H1 (cell line): ENCODE data around the gene SEMA3D. TPM values are rescaled to one million over a fixed set of nuclear protein-coding genes. Genes with fewer than 3 reads are reported as not detected.

ENCODE experiments used
- CTCF ChIA-PET: fragments of 300-600 bp; sonication (Branson Sonifier 250); formaldehyde crosslinking; loops from one replicate; lab custom pipeline; 2021; ENCODE audit not compliant: partially characterized antibody; lab: Charles Lee
- POLR2A ChIA-PET: fragments of 300-600 bp; sonication (Branson Sonifier 250); formaldehyde crosslinking; loops from one replicate; lab custom pipeline; 2021; ENCODE audit warnings: inconsistent platforms; ENCODE audit not compliant: partially characterized antibody; lab: Charles Lee
- DNase-seq, 2 experiments: peaks; one replicate each; pipeline versions ENCODE4 v3.0.0 to v3.0.0-alpha.2; 2010 to 2022; ENCODE audit warnings: low spot score in 2 of 2, low read depth in 1 of 2, mixed read lengths in 1 of 2
- FAIRE-seq: peaks from 2 replicates; lab custom pipeline; 2011; peaks lifted over from hg19 to GRCh38; lab: Jason Lieb, UNC
- H2AFZ ChIP-seq: 2 replicates; pipeline ENCODE4 v1.8.1; 2012; ENCODE audit warnings: low read length, inconsistent platforms
- H2AK5ac ChIP-seq: 2 replicates; pipeline ENCODE4 v1.6.1; 2013; ENCODE audit warnings: low read depth, low read length
- H2BK120ac ChIP-seq: replicated peaks from 2 replicates; pipeline ENCODE3; 2013; ENCODE audit warnings: low read depth, low read length, inconsistent platforms
- H2BK12ac ChIP-seq: 2 replicates; pipeline ENCODE4 v1.6.1; 2013; ENCODE audit warnings: low read depth, low read length
- H2BK15ac ChIP-seq: 2 replicates; pipeline ENCODE4 v1.6.1; 2013; ENCODE audit warnings: low read length
- H2BK20ac ChIP-seq: 2 replicates; pipeline ENCODE4 v1.6.1; 2013; ENCODE audit warnings: low read length
- H2BK5ac ChIP-seq: 2 replicates; pipeline ENCODE4 v1.6.1; 2013; ENCODE audit warnings: low read depth, low read length
- H3K14ac ChIP-seq: 2 replicates; pipeline ENCODE4 v1.6.1; 2013; ENCODE audit warnings: inconsistent platforms; ENCODE audit not compliant: insufficient read length
- H3K18ac ChIP-seq: 2 replicates; pipeline ENCODE4 v1.6.1; 2013; ENCODE audit warnings: low read length; ENCODE audit errors: extremely low read depth
- H3K23ac ChIP-seq: 2 replicates; pipeline ENCODE4 v1.6.1; 2013; ENCODE audit warnings: inconsistent platforms; ENCODE audit not compliant: insufficient read length
- H3K23me2 ChIP-seq: 2 replicates; pipeline ENCODE4 v1.6.1; 2013; ENCODE audit warnings: low read depth, low read length
- H3K27ac ChIP-seq: 2 replicates; pipeline ENCODE4 v1.6.1; 2011; ENCODE audit warnings: low read depth, low read length, inconsistent platforms
- H3K27me3 ChIP-seq, 4 experiments: replicated peaks in 1 of 4; 1 replicate in 1 of 4; 2 replicates in 3 of 4; pipeline versions ENCODE4 v1.6.1 to v1.8.1; 2011 to 2013; ENCODE audit warnings: low read length in 3 of 4, mild to moderate bottlenecking in 3 of 4, inconsistent platforms in 2 of 4, mixed read lengths in 2 of 4, moderate library complexity in 1 of 4; ENCODE audit not compliant: control insufficient read depth in 3 of 4, insufficient read depth in 3 of 4; ENCODE audit errors: extremely low read depth in 1 of 4
- H3K36me3 ChIP-seq, 4 experiments: 2 replicates each; pipeline versions ENCODE4 v1.6.1 to v1.8.1; 2011 to 2013; ENCODE audit warnings: mild to moderate bottlenecking in 4 of 4, low read length in 3 of 4, moderate library complexity in 2 of 4, control low read depth in 1 of 4, inconsistent platforms in 1 of 4; ENCODE audit not compliant: insufficient read depth in 4 of 4, control insufficient read depth in 2 of 4
- H3K4ac ChIP-seq: replicated peaks from 2 replicates; pipeline ENCODE3; 2013; ENCODE audit warnings: low read length, low read depth, mixed read lengths, inconsistent platforms; ENCODE audit not compliant: insufficient read length
- H3K4me1 ChIP-seq, 4 experiments: replicated peaks in 1 of 4; 1 replicate in 1 of 4; 2 replicates in 3 of 4; pipeline versions ENCODE4 v1.6.1 to v1.8.1; 2011 to 2013; ENCODE audit warnings: low read length in 3 of 4, inconsistent platforms in 2 of 4, mixed read lengths in 1 of 4; ENCODE audit not compliant: insufficient read depth in 4 of 4, control insufficient read depth in 3 of 4
- H3K4me2 ChIP-seq, 2 experiments: 2 replicates each; pipeline versions ENCODE4 v1.6.1 to v1.8.1; 2011 to 2013; ENCODE audit warnings: low read depth in 2 of 2, low read length in 2 of 2, control low read depth in 1 of 2, inconsistent platforms in 1 of 2, mild to moderate bottlenecking in 1 of 2; ENCODE audit not compliant: insufficient read depth in 1 of 2
- H3K4me3 ChIP-seq, 4 experiments: fragments of 200-600, 300-600 bp in 1 of 4; sonication (generic), shearing (Covaris generic), sonication (Bioruptor Twin) in 1 of 4; 2 replicates each; pipeline versions ENCODE4 v1.5.1 to v1.8.1; 2011 to 2016; ENCODE audit warnings: low read length in 4 of 4, low read depth in 3 of 4, control low read depth in 2 of 4, inconsistent platforms in 2 of 4, mild to moderate bottlenecking in 2 of 4, mixed read lengths in 1 of 4, moderate library complexity in 1 of 4; ENCODE audit not compliant: insufficient read depth in 2 of 4; ENCODE audit errors: extremely low read depth in 1 of 4
- H3K56ac ChIP-seq: replicated peaks from 2 replicates; pipeline ENCODE3; 2013; ENCODE audit warnings: low read depth, mild to moderate bottlenecking, mixed read lengths, low read length, inconsistent platforms; ENCODE audit not compliant: insufficient read length
- H3K79me1 ChIP-seq: 2 replicates; pipeline ENCODE4 v1.6.1; 2013; ENCODE audit warnings: low read depth, low read length, control low read depth
- H3K79me2 ChIP-seq, 2 experiments: 2 replicates each; pipeline versions ENCODE4 v1.6.1 to v1.8.1; 2012 to 2013; ENCODE audit warnings: low read length in 2 of 2, mild to moderate bottlenecking in 2 of 2, inconsistent platforms in 1 of 2; ENCODE audit not compliant: insufficient read depth in 2 of 2, control insufficient read depth in 1 of 2
- H3K9ac ChIP-seq, 4 experiments: replicated peaks in 1 of 4; 1 replicate in 1 of 4; 2 replicates in 3 of 4; pipeline versions ENCODE4 v1.6.1 to v1.8.1; 2011 to 2013; ENCODE audit warnings: low read depth in 3 of 4, low read length in 3 of 4, control low read depth in 2 of 4, mild to moderate bottlenecking in 2 of 4, moderate library complexity in 2 of 4, inconsistent platforms in 1 of 4; ENCODE audit errors: extremely low read depth in 1 of 4
- H3K9me3 ChIP-seq, 2 experiments: 2 replicates each; pipeline versions ENCODE4 v1.6.1 to v1.8.1; 2012 to 2013; ENCODE audit warnings: mild to moderate bottlenecking in 2 of 2, moderate library complexity in 2 of 2, control low read depth in 1 of 2, inconsistent platforms in 1 of 2, low read depth in 1 of 2, low read length in 1 of 2, mixed read lengths in 1 of 2; ENCODE audit not compliant: insufficient read depth in 2 of 2
- H4K20me1 ChIP-seq, 2 experiments: replicated peaks in 1 of 2; 2 replicates each; pipeline versions ENCODE3 to v1.8.1; 2011 to 2013; ENCODE audit warnings: inconsistent platforms in 2 of 2, low read length in 2 of 2, mild to moderate bottlenecking in 1 of 2; ENCODE audit not compliant: insufficient read depth in 2 of 2, control insufficient read depth in 1 of 2
- H4K5ac ChIP-seq: 2 replicates; pipeline ENCODE4 v1.6.1; 2013; ENCODE audit warnings: low read length, low read depth, mixed read lengths, inconsistent platforms; ENCODE audit not compliant: insufficient read length
- H4K8ac ChIP-seq: 2 replicates; pipeline ENCODE4 v1.8.0; 2013; ENCODE audit warnings: mild to moderate bottlenecking, moderate library complexity, low read length, inconsistent platforms; ENCODE audit not compliant: insufficient read depth; ENCODE audit errors: extremely low read depth
- H4K91ac ChIP-seq: replicated peaks from 2 replicates; pipeline ENCODE3; 2013; ENCODE audit warnings: low read length, mixed read lengths, inconsistent platforms; ENCODE audit not compliant: insufficient read length
- RFX5 ChIP-seq: IDR thresholded peaks from 2 replicates; pipeline ENCODE4 v1.6.1; 2011; ENCODE audit warnings: low read depth, low read length, improper control_type of control experiment, borderline replicate concordance
- TAF1 ChIP-seq: IDR thresholded peaks from 2 replicates; pipeline ENCODE4 v1.6.1; 2011; ENCODE audit warnings: mild to moderate bottlenecking, low read depth, low read length
- WGBS, 2 experiments: shearing (Covaris generic) in 1 of 2; methylation state at CpG; one replicate each; pipeline versions ENCODE4 v1.1.6 to v1.1.7; 2013 to 2015; ENCODE audit warnings: low lambda C conversion rate in 2 of 2, mixed read lengths in 2 of 2, inconsistent platforms in 1 of 2, low coverage in 1 of 2, missing lambda C conversion rate in 1 of 2; ENCODE audit not compliant: insufficient replicate concordance in 2 of 2, insufficient coverage in 1 of 2, insufficient read length in 1 of 2; ENCODE audit errors: extremely low coverage in 1 of 2, missing lambda C conversion rate in 1 of 2; 5-methylcytosine and 5-hydroxymethylcytosine counted together
- polyA plus RNA-seq, 7 experiments: library from polyadenylated mRNA; depleted of rRNA in 3 of 7; stranded (reverse) in 5 of 7; unstranded in 2 of 7; fragments of >200 nt in 5 of 7; fragments of 200-250 nt in 2 of 7; gene quantifications; 1 replicate in 5 of 7; 2 replicates in 1 of 7; 4 replicates in 1 of 7; pipeline versions ENCODE4 v1.2.1 to v1.2.3, GENCODE V29; 2011 to 2013; ENCODE audit warnings: missing spikeins in 2 of 7, mixed read lengths in 2 of 7
- total RNA-seq: library from RNA; stranded (reverse); fragmentation: NEBNext Ultra II Directional; extraction: Animal tissue kit (Norgen Biotek cat#: 25700); gene quantifications from 2 replicates; pipeline ENCODE4 v1.2.1, GENCODE V29; 2021

Gene SEMA3D
- total and polyA plus RNA-seq, 2 of the 8 experiments (the other 6 are each of a cell fraction or from before 2014, with no cell fraction given): 1.6 to 3.5 TPM

- Histone ChIP-seq H2AK5ac (no peak overlapping the region), H2BK12ac (no peak overlapping the region), H4K20me1 (no peaks in the 10 kb centered on the region), H4K8ac (no peak overlapping the region), H3K4ac (no peak overlapping the region), H3K4me1 (peaks cover 0 to 10% (median 0%) of the 10 kb centered on the region in 4 experiments; a peak in 1 of 7 replicates), H4K5ac (no peak overlapping the region), H3K23ac (no peak overlapping the region), H2AFZ (no peak overlapping the region), H3K56ac (no peak overlapping the region), H4K91ac (no peak overlapping the region), H2BK15ac (no peak overlapping the region), H3K14ac (no peak overlapping the region), H3K4me2 (no peak overlapping the region), H3K79me1 (no peaks in the 10 kb centered on the region), H3K18ac (no peak overlapping the region), H2BK5ac (no peak overlapping the region), H3K9ac (no peak overlapping the region), H3K27me3 (no peaks in the 10 kb centered on the region), H2BK120ac (no peak overlapping the region), H3K23me2 (no peaks in the 10 kb centered on the region), H3K4me3 (no peak overlapping the region), H3K27ac (no peak overlapping the region), H3K9me3 (no peaks in the 10 kb centered on the region), H3K79me2 (no peaks in the 10 kb centered on the region), H2BK20ac (no peak overlapping the region), H3K36me3 (no peaks in the 10 kb centered on the region; a peak in 1 of 8 replicates)
- DNase-seq: no peak
- no peak for FAIRE-seq
- ChIA-PET CTCF (no interaction called here), POLR2A (no interaction called here)
- WGBS, 2 experiments: 85% methylated on average over 1 of the region's 1 CpG; no CpG with 5 or more reads in 1 of the 2 experiments
- TF ChIP-seq TAF1 (no peak), RFX5 (no peak)
Measured at GRCh38 chr7:85016286-85016685, 170.6 kb downstream of the SEMA3D start.
